Astrocyte of the spinal cord (primary cell): Measurements from ENCODE around the gene PMAIP1.
"Not testable (repeated sequence)": the region's sequence is repeated elsewhere in the genome, so short reads cannot be mapped to it uniquely, and the experiment has no call there.

Source experiments
- DNase-seq: peaks from one replicate; pipeline ENCODE4 v3.0.0; 2011; ENCODE audit warnings: low read depth, low spot score
- H3K4me3 ChIP-seq: 2 replicates; pipeline ENCODE4 v1.5.1; 2011; ENCODE audit warnings: low read depth, mild to moderate bottlenecking, low read length, moderate library complexity
- CTCF ChIP-seq: IDR thresholded peaks from 2 replicates; pipeline ENCODE4 v1.5.1; 2012; ENCODE audit warnings: low read depth, mild to moderate bottlenecking, low read length, inconsistent platforms
- in situ Hi-C: cut with HindIII; loops from 2 replicates; pipeline ENCODE4 v1.10.0; 2017; ENCODE audit warnings: low sequenced_read_pairs

PMAIP1 gene

GRCh38 chr18:59881728-59882656, 17.8 kb upstream of the PMAIP1 start:
- DNase-seq: peak; percentile 91
- no peak for TF ChIP-seq CTCF
- in situ Hi-C loops: no loop called here
- H3K4me3 ChIP-seq: no peak overlapping the region

- in situ Hi-C loops: no loop called here
- peak; percentile 20 for DNase-seq
- no peak overlapping the region for H3K4me3 ChIP-seq
- TF ChIP-seq CTCF: no peak
Observed at GRCh38 chr18:59884351-59884750, 15.4 kb upstream of the PMAIP1 start.

DNA sequence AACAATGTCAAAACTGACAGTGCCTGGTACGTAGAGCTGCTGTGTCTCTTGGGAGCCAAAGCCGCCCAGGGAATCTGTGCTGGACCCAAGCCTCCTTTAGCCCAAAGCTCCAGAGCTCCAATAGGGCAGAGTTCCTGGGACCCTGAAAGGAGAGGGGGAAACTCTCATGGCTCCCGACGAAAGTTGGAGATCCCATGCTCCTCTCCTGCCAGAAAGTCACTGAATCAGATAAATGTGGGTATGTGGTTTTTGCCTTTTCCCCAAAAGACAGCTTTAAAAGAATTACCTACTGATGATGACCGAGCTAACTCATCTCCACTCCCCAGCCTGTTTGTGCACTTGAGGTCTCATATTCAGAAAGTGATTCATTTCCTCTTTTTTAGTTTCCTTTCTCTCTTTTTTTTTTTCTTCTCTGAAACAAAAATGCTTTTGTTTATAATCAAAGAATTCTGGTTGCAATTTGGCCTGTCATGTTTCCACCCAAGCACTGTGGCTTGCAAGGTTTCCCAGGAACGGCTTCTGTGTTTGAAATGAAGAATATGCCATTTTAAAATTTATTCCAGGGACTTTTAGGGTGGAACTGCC, 14.1 kb upstream of the PMAIP1 start:
- H3K4me3 ChIP-seq: no peak overlapping the region
- in situ Hi-C loops: no loop called here
- DNase-seq: peak; percentile 88
- no peak for TF ChIP-seq CTCF

GRCh38 chr18:59886399-59886798, 13.4 kb upstream of the PMAIP1 start:
- in situ Hi-C loops, H3K4me3 ChIP-seq, DNase-seq: not testable (repeated sequence)

- H3K4me3 ChIP-seq: no peak overlapping the region
- in situ Hi-C loops: no loop called here
Observed at GRCh38 chr18:59892123-59892522, 7.7 kb upstream of the PMAIP1 start.

GRCh38 chr18:59893971-59894370, 5.8 kb upstream of the PMAIP1 start:
- no peak for DNase-seq
- in situ Hi-C loops: no loop called here
- H3K4me3 ChIP-seq: no peak overlapping the region
- no peak for TF ChIP-seq CTCF

More at GRCh38 chr18:59892123-59892522, 7.7 kb upstream of the PMAIP1 start:
- DNase-seq: no peak
- TF ChIP-seq CTCF: no peak
